ENCODE results near the gene MRPL44. TPM values are rescaled to one million over a fixed set of nuclear protein-coding genes. Genes with fewer than 3 reads are reported as not detected.
A peak's percentile ranks its signal among the peaks of the same experiment; 100 is the strongest.

The MRPL44 gene
- total and polyA plus RNA-seq, 2 of the 13 experiments (the other 11 are each of a cell fraction or from before 2014, with no cell fraction given): 38.4 to 78.0 TPM

GRCh38 chr2:223995569-223995968 lies 38.3 kb downstream of the MRPL44 start (continued):
- TF ChIP-seq LCORL (IDR thresholded peaks at IDR 0.05): no peak
- no peak for TF ChIP-seq LCORL (CRISPR knock-in tag; IDR thresholded peaks at IDR 0.05)
- TF ChIP-seq FOXO1 (CRISPR knock-in tag; IDR thresholded peaks at IDR 0.05): no peak
- TF ChIP-seq CEBPG (CRISPR knock-in tag; IDR thresholded peaks at IDR 0.05): peak; percentile 94
- no peak for TF ChIP-seq SKIL (CRISPR knock-in tag; IDR thresholded peaks at IDR 0.05; ENCODE audit: borderline replicate concordance)
- TF ChIP-seq ZNF646 (CRISPR knock-in tag; IDR thresholded peaks at IDR 0.05): no peak
- TF ChIP-seq ZNF792 (CRISPR knock-in tag; IDR thresholded peaks at IDR 0.05): no peak
- no peak for TF ChIP-seq SUZ12 (IDR thresholded peaks at IDR 0.05; ENCODE audit: low read depth, low read length)
- TF ChIP-seq MXD4 (CRISPR knock-in tag; IDR thresholded peaks at IDR 0.05): no peak
- no peak for TF ChIP-seq ZBTB8A (CRISPR knock-in tag; IDR thresholded peaks at IDR 0.05; ENCODE audit: borderline replicate concordance, low read depth)
- TF ChIP-seq ATF3 (CRISPR knock-in tag; IDR thresholded peaks at IDR 0.05): 0 out of 2 replicates have a peak, but pooled peaks have one; percentile 50
- no peak for TF ChIP-seq XRCC5 (optimal IDR thresholded peaks at IDR 0.05; ENCODE audit: low read length)
- TF ChIP-seq MTF2 (CRISPR knock-in tag; IDR thresholded peaks at IDR 0.05; ENCODE audit: borderline replicate concordance): no peak
- no peak for TF ChIP-seq CC2D1A (CRISPR knock-in tag; IDR thresholded peaks at IDR 0.05)
- no peak for TF ChIP-seq TFDP2 (CRISPR knock-in tag; IDR thresholded peaks at IDR 0.05)
- TF ChIP-seq DNMT3B (CRISPR knock-in tag; conservative IDR thresholded peaks at IDR 0.05): no peak
- peak; percentile 42; the same call in 1 of the 2 replicates for TF ChIP-seq FOXJ3 (CRISPR knock-in tag; IDR thresholded peaks at IDR 0.05; ENCODE audit: borderline replicate concordance)
- no peak for TF ChIP-seq TFDP1 (CRISPR knock-in tag; IDR thresholded peaks at IDR 0.05; ENCODE audit: borderline replicate concordance)
- no peak for TF ChIP-seq CERS6 (CRISPR knock-in tag; IDR thresholded peaks at IDR 0.05)
- TF ChIP-seq FOSL1 (CRISPR knock-in tag; IDR thresholded peaks at IDR 0.05; ENCODE audit: borderline replicate concordance): peak; percentile 54; the same call in 1 of the 2 replicates

All from HepG2 (cell line).